ENCODE data around the gene RXRB.

RXRB gene

DNA sequence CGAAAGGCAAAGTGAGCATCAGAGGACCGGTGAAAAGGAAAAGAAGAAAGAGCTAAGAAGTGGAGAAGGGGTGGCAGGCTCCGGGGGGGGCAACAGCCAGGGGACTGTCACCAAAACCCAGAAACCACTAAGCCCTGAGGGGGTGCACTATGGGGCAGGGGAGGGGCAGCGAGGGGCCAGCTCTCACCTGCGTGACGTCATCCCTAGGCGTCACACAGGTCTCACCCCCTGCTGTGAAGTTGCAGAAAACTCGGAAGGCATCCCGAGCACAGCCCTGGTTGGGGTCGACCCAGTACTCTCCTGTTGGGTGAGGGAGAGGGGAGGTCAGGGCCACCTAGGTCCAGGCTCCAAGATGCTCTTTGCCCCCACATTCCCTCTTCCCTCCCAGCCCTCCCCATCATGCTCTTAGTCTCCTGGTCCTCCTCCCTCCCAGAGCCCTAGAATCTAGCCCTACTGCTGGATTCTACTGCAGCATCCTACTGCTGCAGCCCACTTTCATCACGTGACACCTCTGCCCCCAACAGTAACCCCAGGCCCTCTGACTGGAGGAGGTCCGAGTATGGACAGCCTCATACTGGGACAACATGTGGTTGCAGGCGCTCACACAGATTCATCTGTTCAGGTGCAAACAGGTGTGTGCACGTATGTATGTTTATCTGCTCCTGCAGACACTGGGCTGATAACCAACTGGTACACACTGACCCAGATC is 35.6 kb downstream of the RXRB start:
- peaks cover 16% of the 10 kb centered on the region for H3K4me1 ChIP-seq (ENCODE audit: low read depth, poor library complexity, severe bottlenecking)
- H4K20me1 ChIP-seq (ENCODE audit: insufficient read depth) = no peaks in the 10 kb centered on the region
- no peaks in the 10 kb centered on the region for H3K79me2 ChIP-seq (ENCODE audit: insufficient read depth, low read depth)
- H3K9ac ChIP-seq = no peak overlapping the region
- no peak overlapping the region for H2AFZ ChIP-seq (ENCODE audit: low read depth)
- H3K4me3 ChIP-seq (IDR thresholded peaks at IDR 0.05; ENCODE audit: insufficient read depth, low read depth, low read length) = no peak overlapping the region
- H3K36me3 ChIP-seq (ENCODE audit: insufficient read depth) = no peaks in the 10 kb centered on the region
- no peak overlapping the region for H3K27ac ChIP-seq
- TF ChIP-seq, protein P1, sequence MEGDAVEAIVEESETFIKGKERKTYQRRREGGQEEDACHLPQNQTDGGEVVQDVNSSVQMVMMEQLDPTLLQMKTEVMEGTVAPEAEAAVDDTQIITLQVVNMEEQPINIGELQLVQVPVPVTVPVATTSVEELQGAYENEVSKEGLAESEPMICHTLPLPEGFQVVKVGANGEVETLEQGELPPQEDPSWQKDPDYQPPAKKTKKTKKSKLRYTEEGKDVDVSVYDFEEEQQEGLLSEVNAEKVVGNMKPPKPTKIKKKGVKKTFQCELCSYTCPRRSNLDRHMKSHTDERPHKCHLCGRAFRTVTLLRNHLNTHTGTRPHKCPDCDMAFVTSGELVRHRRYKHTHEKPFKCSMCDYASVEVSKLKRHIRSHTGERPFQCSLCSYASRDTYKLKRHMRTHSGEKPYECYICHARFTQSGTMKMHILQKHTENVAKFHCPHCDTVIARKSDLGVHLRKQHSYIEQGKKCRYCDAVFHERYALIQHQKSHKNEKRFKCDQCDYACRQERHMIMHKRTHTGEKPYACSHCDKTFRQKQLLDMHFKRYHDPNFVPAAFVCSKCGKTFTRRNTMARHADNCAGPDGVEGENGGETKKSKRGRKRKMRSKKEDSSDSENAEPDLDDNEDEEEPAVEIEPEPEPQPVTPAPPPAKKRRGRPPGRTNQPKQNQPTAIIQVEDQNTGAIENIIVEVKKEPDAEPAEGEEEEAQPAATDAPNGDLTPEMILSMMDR (conservative IDR thresholded peaks at IDR 0.05; ENCODE audit: low read depth, low read length) = no peak
- H3K4me2 ChIP-seq = no peak overlapping the region
- H3K27me3 ChIP-seq (ENCODE audit: insufficient read depth, low read depth) = no peaks in the 10 kb centered on the region

DNA sequence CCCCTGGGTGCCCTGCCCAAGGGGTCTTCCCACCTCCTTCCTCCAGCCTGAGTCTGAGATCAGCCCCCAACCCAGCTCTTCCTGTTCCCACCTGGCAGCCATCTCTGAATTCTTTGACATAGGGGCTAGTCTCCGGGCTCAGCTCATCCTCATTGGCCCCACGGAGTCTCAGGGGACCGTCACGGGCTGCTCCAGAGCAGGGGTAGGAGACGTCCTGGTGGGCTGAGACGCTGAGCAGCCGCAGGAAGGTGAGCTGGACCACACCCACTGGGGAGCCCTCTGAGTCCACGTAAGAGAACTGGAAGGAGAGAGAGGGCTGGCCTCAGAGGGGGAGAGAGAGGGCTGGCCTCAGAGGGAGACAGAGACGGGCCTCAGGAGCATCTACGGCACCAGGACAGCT is 36.3 kb downstream of the RXRB start:
- Histone ChIP-seq H3K4me2 (no peak overlapping the region), H3K9ac (no peak overlapping the region), H3K79me2 (ENCODE audit: insufficient read depth, low read depth) (no peaks in the 10 kb centered on the region), H3K27ac (no peak overlapping the region), H3K4me1 (ENCODE audit: low read depth, poor library complexity, severe bottlenecking) (peaks cover 16% of the 10 kb centered on the region), H3K36me3 (ENCODE audit: insufficient read depth) (no peaks in the 10 kb centered on the region), H2AFZ (ENCODE audit: low read depth) (no peak overlapping the region), H4K20me1 (ENCODE audit: insufficient read depth) (no peaks in the 10 kb centered on the region), H3K27me3 (ENCODE audit: insufficient read depth, low read depth) (no peaks in the 10 kb centered on the region), H3K4me3 (IDR thresholded peaks at IDR 0.05; ENCODE audit: insufficient read depth, low read depth, low read length) (no peak overlapping the region)
- TF ChIP-seq, protein P1 (conservative IDR thresholded peaks at IDR 0.05; ENCODE audit: low read depth, low read length) = no peak

DNA sequence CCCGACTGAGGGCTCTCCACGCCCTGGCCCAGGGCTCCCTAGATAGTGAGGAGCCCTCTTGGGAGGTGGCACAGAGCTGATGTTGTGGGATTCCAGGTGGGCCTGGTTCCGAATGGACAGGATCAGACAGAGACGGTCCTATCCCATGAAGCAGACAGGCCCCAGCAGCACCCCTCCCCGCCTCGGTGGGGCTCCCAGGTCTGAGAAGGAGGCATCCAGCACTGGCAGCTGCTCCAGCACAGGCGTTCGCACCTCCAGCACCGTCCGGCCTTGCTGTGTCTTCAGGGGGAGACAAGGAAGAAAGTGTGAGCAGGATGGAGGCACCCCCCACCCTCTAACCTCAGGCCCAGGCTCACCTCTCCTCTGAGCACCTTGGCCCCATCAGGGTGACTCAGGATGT is 36.9 kb downstream of the RXRB start:
- no peaks in the 10 kb centered on the region for H3K36me3 ChIP-seq (ENCODE audit: insufficient read depth)
- no peaks in the 10 kb centered on the region for H4K20me1 ChIP-seq (ENCODE audit: insufficient read depth)
- no peak overlapping the region for H2AFZ ChIP-seq (ENCODE audit: low read depth)
- TF ChIP-seq, protein P1 (conservative IDR thresholded peaks at IDR 0.05; ENCODE audit: low read depth, low read length) = no peak
- H3K4me3 ChIP-seq (IDR thresholded peaks at IDR 0.05; ENCODE audit: insufficient read depth, low read depth, low read length) = no peak overlapping the region
- H3K4me2 ChIP-seq = no peak overlapping the region
- no peaks in the 10 kb centered on the region for H3K79me2 ChIP-seq (ENCODE audit: insufficient read depth, low read depth)
- no peak overlapping the region for H3K27ac ChIP-seq
- H3K9ac ChIP-seq = no peak overlapping the region
- H3K27me3 ChIP-seq (ENCODE audit: insufficient read depth, low read depth) = no peaks in the 10 kb centered on the region
- peaks cover 16% of the 10 kb centered on the region for H3K4me1 ChIP-seq (ENCODE audit: low read depth, poor library complexity, severe bottlenecking)

DNA sequence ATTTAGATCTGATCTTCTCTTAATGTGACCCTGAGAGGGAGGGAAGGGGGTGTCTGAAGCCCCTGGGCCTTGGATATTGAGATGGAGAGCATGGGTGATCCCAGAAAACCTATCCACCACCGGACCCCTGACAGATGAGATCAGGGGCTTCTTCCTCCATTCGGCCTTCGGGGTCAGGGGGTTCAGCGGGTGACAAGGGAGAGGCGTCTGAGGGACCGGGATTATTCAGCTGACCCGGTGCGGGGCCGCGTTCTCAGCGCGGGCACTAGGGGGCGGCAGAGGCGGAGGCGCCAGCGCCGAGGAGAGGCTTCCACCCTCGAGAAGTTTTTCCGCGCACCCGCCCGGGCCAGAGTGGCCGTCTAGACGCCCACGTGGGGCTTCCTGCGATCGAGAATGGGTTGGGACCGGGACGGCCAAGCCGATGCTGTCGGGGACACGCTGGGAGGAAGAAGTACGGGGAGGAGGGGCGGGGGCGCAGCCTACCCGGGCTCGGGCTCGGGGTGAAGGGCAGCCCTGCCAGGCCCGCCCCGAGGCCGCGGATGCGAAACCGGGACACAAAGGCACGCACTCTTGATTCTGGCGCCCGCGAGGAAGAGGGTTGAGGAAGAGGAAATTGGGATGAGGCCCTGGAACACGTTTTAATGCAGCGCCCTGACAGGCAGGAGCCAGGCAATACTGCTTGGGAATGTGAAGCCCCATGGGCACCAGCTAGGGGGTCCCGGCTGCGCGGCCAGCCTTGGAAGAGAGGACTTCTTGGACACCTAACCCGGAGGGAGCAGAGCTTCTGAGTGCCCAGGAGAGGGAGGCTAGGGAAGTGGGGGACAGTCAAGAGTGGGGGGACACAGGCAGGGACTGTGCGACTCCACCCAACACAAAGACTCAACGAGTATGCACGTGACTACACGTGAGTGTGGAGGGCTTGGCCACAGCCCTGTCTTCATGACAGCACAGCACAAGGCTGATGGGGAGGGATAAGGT is 38.8 kb downstream of the RXRB start:
- H2AFZ ChIP-seq (ENCODE audit: low read depth) = peak overlapping the region; percentile 97

More for the DNA sequence above, 38.8 kb downstream of the RXRB start:
- TF ChIP-seq, protein P1 (conservative IDR thresholded peaks at IDR 0.05; ENCODE audit: low read depth, low read length) = peak; percentile 86
- Histone ChIP-seq H3K79me2 (ENCODE audit: insufficient read depth, low read depth) (no peaks in the 10 kb centered on the region), H3K4me2 (peak overlapping the region; percentile 68), H3K36me3 (ENCODE audit: insufficient read depth) (no peaks in the 10 kb centered on the region), H4K20me1 (ENCODE audit: insufficient read depth) (no peaks in the 10 kb centered on the region), H3K4me1 (ENCODE audit: low read depth, poor library complexity, severe bottlenecking) (peaks cover 16% of the 10 kb centered on the region), H3K9ac (peak overlapping the region; percentile 80), H3K4me3 (IDR thresholded peaks at IDR 0.05; ENCODE audit: insufficient read depth, low read depth, low read length) (no peak overlapping the region), H3K27me3 (ENCODE audit: insufficient read depth, low read depth) (no peaks in the 10 kb centered on the region), H3K27ac (no peak overlapping the region)

All from KMS-11 (cell line).